Left lung (tissue), 10 donors: ENCODE results near the gene TMEM182. TPM values are rescaled to one million over a fixed set of nuclear protein-coding genes. Genes with fewer than 3 reads are reported as not detected.

Experiments
- ATAC-seq: fragments of 200-7000 bp; cut with Tn5 transposase; one replicate; pipeline ENCODE4 v1.9.1; 2020; ENCODE audit warnings: moderate library complexity
- DNase-seq, 4 donors: peaks; one replicate each; pipeline ENCODE4 v3.0.0-alpha.2; 2013 to 2020
- H3K27ac ChIP-seq, 2 donors: fragments of 200-600 bp; sonication (generic) in 1 of 2; one replicate each; pipeline versions ENCODE4 v1.5.0 to v1.8.0; 2020 to 2021
- H3K27me3 ChIP-seq, 2 donors: fragments of 200-600 bp; sonication (generic) in 1 of 2; one replicate each; pipeline versions ENCODE4 v1.5.0 to v1.8.0; 2020 to 2021
- H3K36me3 ChIP-seq, 2 donors: fragments of 200-600 bp; sonication (generic) in 1 of 2; one replicate each; pipeline versions ENCODE4 v1.5.0 to v1.8.0; 2020 to 2021
- H3K4me1 ChIP-seq, 2 donors: fragments of 200-600 bp; one replicate each; pipeline ENCODE4 v1.8.0; 2021
- H3K4me3 ChIP-seq, 2 donors: fragments of 200-600 bp; sonication (generic) in 1 of 2; one replicate each; pipeline versions ENCODE4 v1.5.0 to v1.8.0; 2020 to 2021; ENCODE audit warnings: mild to moderate bottlenecking in 1 of 2
- H3K9me3 ChIP-seq, 2 donors: fragments of 200-600 bp; sonication (generic) in 1 of 2; one replicate each; pipeline versions ENCODE4 v1.5.0 to v1.8.0; 2020 to 2021
- intact Hi-C, 2 donors: fragments of 100-400 bp; cut with DNase I; formaldehyde crosslinking; loops; one replicate each; pipeline versions ENCODE4 v1.11.2 to v1.14.2; 2022
- polyA plus RNA-seq, 6 donors: library from polyadenylated mRNA; unstranded; fragments of 120-200 nt; gene quantifications; one replicate each; pipeline ENCODE4 v1.2.1, GENCODE V29; 2013; ENCODE audit not compliant: insufficient read length in 6 of 6
- total RNA-seq, 2 donors: library from RNA; stranded (reverse); fragmentation: NEBNext Ultra II Directional; extraction: Animal tissue kit (Norgen Biotek cat#: 25700); gene quantifications; one replicate each; pipeline ENCODE4 v1.2.1, GENCODE V29; 2021
- TF ChIP-seq, protein P1 (sequence below), 2 donors: fragments of 200-600 bp; sonication (generic) in 1 of 2; IDR thresholded peaks; one replicate each; pipeline versions ENCODE4 v1.5.0 to v1.8.0; 2021; ENCODE audit warnings: antibody characterized with exemption in 2 of 2
- donor health status: DM: no; HTN: yes; CAD: no.
- donor health status: DM: no; HTN: no; CAD: no.

Gene TMEM182
- total and polyA plus RNA-seq, 8 donors = 3.4 to 10.9 (median 8.6) TPM

DNA sequence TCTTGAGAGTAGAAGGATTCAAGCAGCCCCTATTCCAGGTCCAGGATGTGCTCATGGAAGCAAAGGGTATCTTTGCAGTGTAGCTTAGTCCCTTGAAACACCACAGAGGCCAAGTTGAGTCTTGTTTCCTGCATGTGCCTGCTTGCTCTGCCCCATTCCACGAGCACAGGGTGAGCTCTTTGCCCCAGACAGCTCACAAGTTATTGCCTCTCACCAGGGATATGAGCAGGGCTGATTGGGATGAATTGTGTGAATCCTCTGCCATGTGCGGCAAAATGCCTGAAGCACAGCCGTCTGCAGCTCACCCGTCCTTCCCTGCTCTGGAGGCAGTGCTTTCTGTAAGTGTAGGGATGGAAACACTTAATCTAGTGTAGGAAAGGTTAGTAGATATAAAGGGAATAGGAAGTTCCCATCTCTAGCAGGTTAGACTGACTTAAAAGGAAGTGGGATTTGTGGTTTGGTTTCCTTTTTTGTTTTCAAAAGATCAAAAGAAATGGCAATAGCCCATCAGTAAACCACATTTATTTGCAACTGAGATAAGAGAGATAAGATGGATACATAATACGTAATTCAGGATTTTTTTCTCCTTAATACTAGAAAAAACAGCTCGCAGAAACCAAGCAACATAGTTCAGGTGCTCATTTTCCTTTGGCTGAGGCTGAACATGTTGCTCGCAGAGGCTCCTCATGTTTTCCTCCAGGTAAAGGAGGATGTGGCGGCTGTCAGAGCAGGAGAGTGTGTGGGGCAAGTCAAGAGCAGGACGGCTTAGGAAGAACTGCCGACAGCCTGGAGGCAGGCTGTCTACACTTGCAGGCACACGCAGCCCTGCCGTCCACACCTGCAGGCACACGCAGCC is 41.4 kb downstream of the TMEM182 start:
- intact Hi-C loops = loop anchor here in 1 of 2 donors (5.0 kb wide), 1 partner anchor 51 kb away; no protein-coding TSS in a partner anchor
- H3K27me3 ChIP-seq = no peaks in the 10 kb centered on the region
- DNase-seq (no peak), ATAC-seq (no peak)
- peaks cover 0 to 14% of the 10 kb centered on the region in 2 donors for H3K36me3 ChIP-seq
- H3K4me1 ChIP-seq = no peaks in the 10 kb centered on the region
- TF ChIP-seq, protein P1, sequence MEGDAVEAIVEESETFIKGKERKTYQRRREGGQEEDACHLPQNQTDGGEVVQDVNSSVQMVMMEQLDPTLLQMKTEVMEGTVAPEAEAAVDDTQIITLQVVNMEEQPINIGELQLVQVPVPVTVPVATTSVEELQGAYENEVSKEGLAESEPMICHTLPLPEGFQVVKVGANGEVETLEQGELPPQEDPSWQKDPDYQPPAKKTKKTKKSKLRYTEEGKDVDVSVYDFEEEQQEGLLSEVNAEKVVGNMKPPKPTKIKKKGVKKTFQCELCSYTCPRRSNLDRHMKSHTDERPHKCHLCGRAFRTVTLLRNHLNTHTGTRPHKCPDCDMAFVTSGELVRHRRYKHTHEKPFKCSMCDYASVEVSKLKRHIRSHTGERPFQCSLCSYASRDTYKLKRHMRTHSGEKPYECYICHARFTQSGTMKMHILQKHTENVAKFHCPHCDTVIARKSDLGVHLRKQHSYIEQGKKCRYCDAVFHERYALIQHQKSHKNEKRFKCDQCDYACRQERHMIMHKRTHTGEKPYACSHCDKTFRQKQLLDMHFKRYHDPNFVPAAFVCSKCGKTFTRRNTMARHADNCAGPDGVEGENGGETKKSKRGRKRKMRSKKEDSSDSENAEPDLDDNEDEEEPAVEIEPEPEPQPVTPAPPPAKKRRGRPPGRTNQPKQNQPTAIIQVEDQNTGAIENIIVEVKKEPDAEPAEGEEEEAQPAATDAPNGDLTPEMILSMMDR (IDR thresholded peaks at IDR 0.05) = no peak
- no peak overlapping the region for H3K4me3 ChIP-seq
- H3K27ac ChIP-seq = no peak overlapping the region
- H3K9me3 ChIP-seq = peaks cover 0 to 35% of the 10 kb centered on the region in 2 donors

DNA sequence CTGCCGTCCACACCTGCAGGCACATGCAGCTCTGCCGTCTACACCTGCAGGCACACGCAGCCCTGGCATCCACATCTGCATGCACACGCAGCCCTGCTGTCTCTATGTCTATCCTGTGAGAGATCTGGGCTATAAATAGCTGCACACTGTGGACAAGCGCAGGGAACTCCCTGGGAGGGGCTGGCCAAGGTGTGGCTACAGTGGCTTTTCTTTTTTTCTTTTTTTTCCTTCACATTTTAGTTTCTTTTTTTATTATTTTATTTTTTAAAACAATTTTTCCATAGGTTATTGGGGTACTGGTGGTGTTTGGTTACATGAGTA is 42.0 kb downstream of the TMEM182 start:
- Histone ChIP-seq H3K27ac (no peak overlapping the region), H3K9me3 (peaks cover 0 to 35% of the 10 kb centered on the region in 2 donors), H3K4me1 (no peaks in the 10 kb centered on the region), H3K4me3 (no peak overlapping the region), H3K27me3 (no peaks in the 10 kb centered on the region), H3K36me3 (peaks cover 0 to 11% of the 10 kb centered on the region in 2 donors)
- ATAC-seq (no peak), DNase-seq (no peak)
- TF ChIP-seq, protein P1 (IDR thresholded peaks at IDR 0.05) = no peak
- intact Hi-C loops = loop anchor here in 1 of 2 donors (5.0 kb wide), 1 partner anchor 52 kb away; no protein-coding TSS in a partner anchor

DNA sequence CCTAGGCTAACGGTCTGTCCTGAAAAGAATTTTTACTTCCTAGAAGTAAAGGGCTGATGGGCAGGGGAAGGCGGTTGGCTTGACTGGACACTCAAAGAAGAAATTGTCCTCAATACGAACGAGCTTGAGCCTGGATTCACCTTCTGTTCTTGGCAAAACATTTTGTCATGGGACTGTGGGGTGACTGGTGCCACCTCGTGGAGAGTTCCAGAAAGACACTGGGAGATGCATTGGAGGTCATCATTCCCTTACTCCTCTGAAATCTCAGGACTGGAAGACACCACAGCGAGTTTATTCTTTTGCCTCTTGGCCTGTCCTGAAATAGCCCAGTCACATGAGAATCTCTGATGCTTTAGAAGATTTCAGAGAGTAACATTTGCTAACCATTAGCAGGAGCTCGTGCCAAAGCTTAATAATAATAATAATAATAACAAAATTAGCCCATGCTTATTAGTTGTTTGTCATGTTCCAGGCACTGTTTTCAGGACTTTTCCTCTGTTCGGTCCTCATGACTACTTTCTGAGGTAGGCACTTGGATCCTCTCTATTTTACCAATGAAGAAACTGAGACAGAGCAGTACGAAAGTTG is 44.5 kb downstream of the TMEM182 start:
- peak; percentile 96 for ATAC-seq
- H3K9me3 ChIP-seq = peaks cover 0 to 14% of the 10 kb centered on the region in 2 donors
- H3K27ac ChIP-seq = no peak overlapping the region
- peak in 3 of 4 donors; percentile 40 to 80 (median 67) for DNase-seq
- intact Hi-C loops = no loop called here
- H3K4me1 ChIP-seq = no peaks in the 10 kb centered on the region
- no peak overlapping the region for H3K4me3 ChIP-seq
- no peaks in the 10 kb centered on the region for H3K27me3 ChIP-seq
- TF ChIP-seq, protein P1 (IDR thresholded peaks at IDR 0.05) = peak; percentile 69 to 70
- H3K36me3 ChIP-seq = peaks cover 0 to 6% of the 10 kb centered on the region in 2 donors

DNA sequence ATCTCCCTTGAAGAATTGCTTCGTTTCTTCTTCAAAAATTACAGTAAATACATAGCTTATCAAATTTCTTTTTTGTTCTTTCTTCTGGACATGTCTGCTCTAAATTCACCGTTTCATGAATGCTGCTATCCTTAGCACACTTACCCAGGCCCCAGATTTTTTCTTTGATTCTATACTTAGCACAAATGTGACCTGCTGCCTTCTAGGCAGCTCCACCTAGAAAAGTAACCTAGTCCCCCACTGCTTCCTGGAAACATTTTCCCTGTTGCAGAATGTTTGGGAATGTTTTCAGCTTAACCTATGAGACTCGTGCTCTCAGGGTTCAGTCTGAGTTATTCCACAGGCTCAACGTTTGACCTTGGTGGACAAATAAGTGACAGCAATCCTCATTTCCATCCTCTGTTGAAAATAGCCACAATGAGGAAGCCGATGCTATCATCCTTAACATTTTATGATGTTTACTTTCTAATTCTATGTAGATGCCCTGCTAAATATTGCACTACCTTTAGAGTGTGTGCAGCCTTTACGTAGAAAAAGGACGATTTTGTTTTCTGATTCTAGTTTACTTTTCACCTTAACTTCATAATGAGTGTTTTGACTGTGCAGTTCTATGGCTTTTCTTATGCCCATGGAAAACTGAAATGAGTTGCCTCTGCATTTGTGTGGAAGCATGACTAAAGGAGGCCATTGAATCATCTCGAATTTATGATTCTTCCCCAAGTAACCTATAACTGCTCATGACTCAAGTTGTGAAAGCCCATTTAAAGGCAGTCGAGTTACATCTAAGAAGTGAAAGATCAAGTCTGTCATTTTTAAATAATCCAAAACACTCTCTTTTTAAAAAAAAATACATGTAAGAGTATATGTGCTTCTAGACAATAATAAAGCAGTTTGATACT is 47.7 kb downstream of the TMEM182 start:
- Histone ChIP-seq H3K4me3 (no peak overlapping the region), H3K27me3 (no peaks in the 10 kb centered on the region), H3K36me3 (no peaks in the 10 kb centered on the region), H3K27ac (no peak overlapping the region), H3K9me3 (no peaks in the 10 kb centered on the region), H3K4me1 (no peaks in the 10 kb centered on the region)
- intact Hi-C loops = no loop called here
- TF ChIP-seq, protein P1 (IDR thresholded peaks at IDR 0.05) = no peak
- ATAC-seq (no peak), DNase-seq (no peak)
